Lower leg skin (tissue), 3 donors: Measurements from ENCODE around the gene SIGLEC9.

ENCODE experiments used
- POLR2A ChIP-seq, 2 donors: fragments of 450-650 bp; IDR thresholded peaks; one replicate each; pipeline ENCODE4 v1.6.1; 2016 to 2017; ENCODE audit warnings: antibody characterized with exemption in 2 of 2, mild to moderate bottlenecking in 1 of 2, moderate library complexity in 1 of 2
- TF ChIP-seq, protein P1 (sequence below), 3 donors: fragments of 450-650 bp; IDR thresholded peaks; one replicate each; pipeline ENCODE4 v1.5.1; 2016; ENCODE audit warnings: antibody characterized with exemption in 3 of 3, mild to moderate bottlenecking in 3 of 3, moderate library complexity in 2 of 3

DNA sequence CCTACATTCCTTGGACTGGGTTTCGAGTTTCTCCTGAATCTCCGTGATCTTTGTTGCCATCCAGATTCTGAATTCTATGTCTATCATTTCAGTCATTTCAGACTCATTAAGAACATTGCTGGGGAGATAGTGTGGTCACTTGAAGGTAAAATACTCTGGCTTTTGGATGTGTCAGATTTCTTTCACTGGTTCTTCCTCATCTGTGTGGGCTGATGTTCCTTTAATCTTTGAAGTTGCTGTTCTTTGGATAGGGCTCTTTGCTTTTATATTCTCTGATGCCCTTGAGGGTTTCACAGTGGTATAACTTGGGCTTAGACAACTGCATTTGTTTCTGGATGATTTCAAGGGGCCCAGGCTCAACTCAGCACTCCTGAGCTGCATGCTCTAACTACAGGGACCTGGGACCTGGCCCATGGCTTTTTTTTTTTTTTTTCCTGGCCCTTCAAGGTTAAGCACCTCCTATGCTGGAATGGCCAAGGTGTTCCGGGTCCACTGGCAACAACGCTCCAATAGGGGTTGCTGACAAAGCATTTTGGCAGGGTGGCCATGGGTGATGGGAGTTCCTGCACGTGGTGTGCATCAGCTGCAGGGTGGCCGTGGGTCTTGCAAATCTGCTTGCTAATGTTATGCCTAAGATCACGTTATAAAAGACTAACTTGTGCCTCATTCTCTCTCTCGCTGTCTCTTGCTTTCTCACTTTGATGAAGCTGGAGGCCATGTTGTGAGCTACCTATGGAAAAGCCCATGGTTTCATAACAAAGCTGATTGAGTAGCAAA, 11.5 kb downstream of the SIGLEC9 start:
- TF ChIP-seq, protein P1, sequence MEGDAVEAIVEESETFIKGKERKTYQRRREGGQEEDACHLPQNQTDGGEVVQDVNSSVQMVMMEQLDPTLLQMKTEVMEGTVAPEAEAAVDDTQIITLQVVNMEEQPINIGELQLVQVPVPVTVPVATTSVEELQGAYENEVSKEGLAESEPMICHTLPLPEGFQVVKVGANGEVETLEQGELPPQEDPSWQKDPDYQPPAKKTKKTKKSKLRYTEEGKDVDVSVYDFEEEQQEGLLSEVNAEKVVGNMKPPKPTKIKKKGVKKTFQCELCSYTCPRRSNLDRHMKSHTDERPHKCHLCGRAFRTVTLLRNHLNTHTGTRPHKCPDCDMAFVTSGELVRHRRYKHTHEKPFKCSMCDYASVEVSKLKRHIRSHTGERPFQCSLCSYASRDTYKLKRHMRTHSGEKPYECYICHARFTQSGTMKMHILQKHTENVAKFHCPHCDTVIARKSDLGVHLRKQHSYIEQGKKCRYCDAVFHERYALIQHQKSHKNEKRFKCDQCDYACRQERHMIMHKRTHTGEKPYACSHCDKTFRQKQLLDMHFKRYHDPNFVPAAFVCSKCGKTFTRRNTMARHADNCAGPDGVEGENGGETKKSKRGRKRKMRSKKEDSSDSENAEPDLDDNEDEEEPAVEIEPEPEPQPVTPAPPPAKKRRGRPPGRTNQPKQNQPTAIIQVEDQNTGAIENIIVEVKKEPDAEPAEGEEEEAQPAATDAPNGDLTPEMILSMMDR (IDR thresholded peaks at IDR 0.05): no peak
- no peak for TF ChIP-seq POLR2A (IDR thresholded peaks at IDR 0.05)
